ENCODE results near the gene FAM32A.

FAM32A gene

DNA sequence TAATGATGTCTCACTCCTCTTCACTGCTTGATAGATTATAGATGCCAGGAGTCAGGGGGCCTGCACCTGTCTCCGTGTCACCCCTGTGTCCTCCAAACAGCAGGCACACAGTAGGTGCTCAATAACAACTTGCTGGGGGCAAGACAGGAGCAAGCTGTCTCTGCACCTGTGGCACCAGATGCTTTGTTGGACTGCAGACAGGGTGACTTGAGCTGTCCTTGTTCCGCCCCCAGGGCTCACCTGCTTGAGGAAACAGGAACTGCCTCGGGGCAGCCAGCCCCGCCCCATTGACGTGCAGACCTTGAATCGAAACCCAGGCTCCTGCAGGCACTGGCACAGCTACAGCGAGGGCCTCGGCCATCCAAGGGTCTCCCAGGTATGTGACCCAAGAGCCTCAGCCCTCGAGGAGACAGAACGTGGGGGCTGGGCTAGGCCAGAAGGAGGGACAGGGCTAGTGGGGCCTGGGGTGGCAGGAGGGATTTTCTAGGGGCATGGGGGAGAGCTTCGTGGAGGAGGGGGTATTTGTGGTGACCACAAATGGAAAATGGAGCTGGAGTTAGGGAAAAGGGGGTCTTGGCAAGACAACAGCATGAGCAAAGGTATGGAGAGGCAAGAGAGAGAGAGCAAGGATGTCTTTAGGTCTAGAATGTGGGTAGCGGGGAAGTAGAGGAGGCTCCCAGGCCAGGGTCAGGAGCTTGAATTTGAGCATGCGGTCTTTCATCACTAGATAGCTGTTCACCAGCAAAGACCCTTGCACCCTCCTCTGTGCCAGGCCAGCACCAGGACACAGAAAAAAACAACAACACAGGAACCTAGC is 41.6 kb upstream of the FAM32A start, which contains the start of gene HSH2D:
TSS of gene HSH2D (plus strand) at position 287 of the 817 bp plus-strand sequence. CDS start 5,066 bp downstream, outside the sequence.
- no peak for DNase-seq (ENCODE audit: low read depth)
- H3K4me3 ChIP-seq (ENCODE audit: low read length): no peak within 1 kb of the TSS
- TF ChIP-seq, protein P1, sequence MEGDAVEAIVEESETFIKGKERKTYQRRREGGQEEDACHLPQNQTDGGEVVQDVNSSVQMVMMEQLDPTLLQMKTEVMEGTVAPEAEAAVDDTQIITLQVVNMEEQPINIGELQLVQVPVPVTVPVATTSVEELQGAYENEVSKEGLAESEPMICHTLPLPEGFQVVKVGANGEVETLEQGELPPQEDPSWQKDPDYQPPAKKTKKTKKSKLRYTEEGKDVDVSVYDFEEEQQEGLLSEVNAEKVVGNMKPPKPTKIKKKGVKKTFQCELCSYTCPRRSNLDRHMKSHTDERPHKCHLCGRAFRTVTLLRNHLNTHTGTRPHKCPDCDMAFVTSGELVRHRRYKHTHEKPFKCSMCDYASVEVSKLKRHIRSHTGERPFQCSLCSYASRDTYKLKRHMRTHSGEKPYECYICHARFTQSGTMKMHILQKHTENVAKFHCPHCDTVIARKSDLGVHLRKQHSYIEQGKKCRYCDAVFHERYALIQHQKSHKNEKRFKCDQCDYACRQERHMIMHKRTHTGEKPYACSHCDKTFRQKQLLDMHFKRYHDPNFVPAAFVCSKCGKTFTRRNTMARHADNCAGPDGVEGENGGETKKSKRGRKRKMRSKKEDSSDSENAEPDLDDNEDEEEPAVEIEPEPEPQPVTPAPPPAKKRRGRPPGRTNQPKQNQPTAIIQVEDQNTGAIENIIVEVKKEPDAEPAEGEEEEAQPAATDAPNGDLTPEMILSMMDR (conservative IDR thresholded peaks at IDR 0.05; ENCODE audit: low read length): no peak

GRCh38 chr19:16144216-16144581 is 41.0 kb upstream of the FAM32A start:
- TF ChIP-seq, protein P1 (conservative IDR thresholded peaks at IDR 0.05; ENCODE audit: low read length): no peak

GRCh38 chr19:16146112-16146511 is 39.1 kb upstream of the FAM32A start:
- no peak overlapping the region for H3K4me3 ChIP-seq (ENCODE audit: low read length)
- TF ChIP-seq, protein P1 (conservative IDR thresholded peaks at IDR 0.05; ENCODE audit: low read length): no peak
- no peak for DNase-seq (ENCODE audit: low read depth)

More at GRCh38 chr19:16144216-16144581, 41.0 kb upstream of the FAM32A start:
- H3K4me3 ChIP-seq (ENCODE audit: low read length): no peak overlapping the region
- DNase-seq (ENCODE audit: low read depth): no peak

GRCh38 chr19:16148443-16149229 is 36.6 kb upstream of the FAM32A start:
- TF ChIP-seq, protein P1 (conservative IDR thresholded peaks at IDR 0.05; ENCODE audit: low read length): no peak
- H3K4me3 ChIP-seq (ENCODE audit: low read length): no peak overlapping the region
- no peak for DNase-seq (ENCODE audit: low read depth)

- TF ChIP-seq, protein P1 (conservative IDR thresholded peaks at IDR 0.05; ENCODE audit: low read length): no peak
- no peak overlapping the region for H3K4me3 ChIP-seq (ENCODE audit: low read length)
- DNase-seq (ENCODE audit: low read depth): no peak
Measured at GRCh38 chr19:16153582-16154336, 31.5 kb upstream of the FAM32A start.

- H3K4me3 ChIP-seq (ENCODE audit: low read length): no peak overlapping the region
- DNase-seq (ENCODE audit: low read depth): no peak
- TF ChIP-seq, protein P1 (conservative IDR thresholded peaks at IDR 0.05; ENCODE audit: low read length): no peak
Measured at GRCh38 chr19:16154557-16154956, 30.7 kb upstream of the FAM32A start.

Data from AG10803 (cell line).